AG10803 (cell line): ENCODE data around the gene OGFOD1.

ENCODE experiments used
- DNase-seq: peaks from one replicate; pipeline ENCODE4 v3.0.0; 2010; ENCODE audit warnings: low read depth
- H3K4me3 ChIP-seq: 2 replicates; pipeline ENCODE4 v1.5.1; 2011; ENCODE audit warnings: mild to moderate bottlenecking, low read length, control low read depth
- TF ChIP-seq, protein P1 (sequence below): conservative IDR thresholded peaks from 2 replicates; pipeline ENCODE4 v1.5.1; 2011; ENCODE audit warnings: mild to moderate bottlenecking, low read length, control low read depth, inconsistent platforms

The OGFOD1 gene

DNA sequence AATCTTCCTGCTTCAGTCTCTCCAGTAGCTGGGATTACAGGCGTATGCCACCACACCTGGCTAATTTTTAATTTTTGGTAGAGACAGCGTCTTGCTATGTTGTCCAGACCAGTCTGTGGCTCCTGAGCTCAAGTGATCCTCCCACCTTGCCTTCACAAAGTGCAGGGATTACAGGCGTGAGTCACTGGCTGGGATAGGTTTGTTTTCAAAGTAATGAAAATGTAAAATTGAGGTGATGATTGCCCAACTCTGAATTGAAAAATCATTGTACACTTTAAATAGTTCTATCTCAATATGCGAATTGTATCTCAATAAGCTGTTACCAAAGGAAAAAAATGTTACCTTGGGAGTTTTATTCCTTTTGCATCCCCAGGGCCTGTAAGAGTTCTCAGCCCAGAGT, 24.8 kb upstream of the OGFOD1 start:
- H3K4me3 ChIP-seq: no peak overlapping the region
- DNase-seq: no peak
- TF ChIP-seq, protein P1, sequence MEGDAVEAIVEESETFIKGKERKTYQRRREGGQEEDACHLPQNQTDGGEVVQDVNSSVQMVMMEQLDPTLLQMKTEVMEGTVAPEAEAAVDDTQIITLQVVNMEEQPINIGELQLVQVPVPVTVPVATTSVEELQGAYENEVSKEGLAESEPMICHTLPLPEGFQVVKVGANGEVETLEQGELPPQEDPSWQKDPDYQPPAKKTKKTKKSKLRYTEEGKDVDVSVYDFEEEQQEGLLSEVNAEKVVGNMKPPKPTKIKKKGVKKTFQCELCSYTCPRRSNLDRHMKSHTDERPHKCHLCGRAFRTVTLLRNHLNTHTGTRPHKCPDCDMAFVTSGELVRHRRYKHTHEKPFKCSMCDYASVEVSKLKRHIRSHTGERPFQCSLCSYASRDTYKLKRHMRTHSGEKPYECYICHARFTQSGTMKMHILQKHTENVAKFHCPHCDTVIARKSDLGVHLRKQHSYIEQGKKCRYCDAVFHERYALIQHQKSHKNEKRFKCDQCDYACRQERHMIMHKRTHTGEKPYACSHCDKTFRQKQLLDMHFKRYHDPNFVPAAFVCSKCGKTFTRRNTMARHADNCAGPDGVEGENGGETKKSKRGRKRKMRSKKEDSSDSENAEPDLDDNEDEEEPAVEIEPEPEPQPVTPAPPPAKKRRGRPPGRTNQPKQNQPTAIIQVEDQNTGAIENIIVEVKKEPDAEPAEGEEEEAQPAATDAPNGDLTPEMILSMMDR: no peak

DNA sequence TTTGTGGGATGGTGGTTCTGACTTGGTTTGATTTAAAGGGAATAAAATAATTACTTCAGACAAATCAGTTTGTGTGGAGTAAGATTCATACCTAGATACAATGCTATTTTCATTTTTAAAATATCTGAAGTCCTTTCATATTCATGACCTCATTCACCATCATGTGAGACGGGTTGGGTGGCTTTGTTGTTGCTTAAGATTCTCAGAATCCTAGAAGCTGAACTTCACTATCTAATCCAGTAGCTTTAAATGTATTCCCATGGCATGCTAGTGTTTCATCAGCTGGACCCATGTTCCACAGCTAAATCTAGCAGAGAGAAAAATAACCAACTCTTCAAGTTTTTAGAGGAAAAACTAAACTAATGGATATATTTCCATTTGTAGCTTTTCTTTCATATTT, 23.3 kb upstream of the OGFOD1 start:
- no peak overlapping the region for H3K4me3 ChIP-seq
- TF ChIP-seq, protein P1: no peak
- DNase-seq: peak; percentile 3

DNA sequence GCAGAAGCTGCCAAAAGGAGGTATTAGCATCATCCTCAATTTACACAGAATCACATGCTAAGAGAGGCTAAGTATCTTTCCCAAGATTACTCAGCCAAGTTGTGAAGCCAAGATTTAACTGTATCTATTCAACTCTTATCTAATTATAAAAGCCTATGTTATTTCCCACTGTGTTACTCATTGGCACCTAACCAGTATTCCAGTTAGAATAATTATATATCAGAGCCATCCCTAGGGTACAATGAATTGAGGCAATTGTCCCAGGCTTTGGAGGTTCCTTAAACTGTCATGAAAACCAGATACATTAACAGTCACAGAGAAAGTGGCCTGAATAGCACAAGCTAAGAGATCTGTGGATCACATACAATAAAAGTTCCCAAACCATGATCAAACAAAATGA, 15.1 kb upstream of the OGFOD1 start:
- TF ChIP-seq, protein P1: no peak
- H3K4me3 ChIP-seq: no peak overlapping the region
- DNase-seq: no peak

DNA sequence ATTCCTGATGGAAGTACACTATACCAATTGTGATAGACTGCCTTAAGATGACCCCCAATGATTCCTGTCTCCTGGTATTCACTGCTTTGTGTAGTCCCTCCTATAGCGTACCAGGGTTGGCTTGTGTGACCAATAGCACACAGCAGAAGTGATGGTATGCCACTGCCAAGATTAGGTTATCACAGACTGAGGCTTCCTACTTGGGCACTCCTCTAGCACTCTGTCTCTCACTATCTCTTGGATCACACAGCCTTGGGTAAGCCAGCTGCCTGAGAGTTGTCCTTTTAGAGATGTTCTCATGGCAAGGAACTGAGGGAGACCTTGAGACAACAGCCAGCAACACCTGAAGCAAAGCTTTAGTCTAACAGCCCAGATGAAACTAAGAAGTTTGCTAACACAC, 13.3 kb upstream of the OGFOD1 start:
- no peak for DNase-seq
- H3K4me3 ChIP-seq: no peak overlapping the region
- TF ChIP-seq, protein P1: no peak

DNA sequence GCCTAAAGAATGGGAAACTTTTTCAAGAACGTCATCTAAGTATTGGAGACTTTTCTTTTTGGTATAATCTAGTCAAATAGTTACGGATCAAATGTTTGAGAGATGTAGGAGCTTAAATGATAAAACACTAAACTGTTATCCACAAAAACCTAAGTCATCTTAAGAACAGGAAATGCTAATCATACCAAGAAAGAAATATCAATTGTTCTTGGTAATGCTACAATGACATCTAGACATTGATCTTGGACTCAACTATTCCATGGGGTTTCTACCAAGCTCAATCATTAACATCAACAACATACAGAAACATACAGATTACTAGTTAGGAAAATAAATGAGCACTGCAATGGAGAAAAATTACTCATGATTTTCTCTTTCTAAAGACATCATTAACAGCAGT, 4.1 kb upstream of the OGFOD1 start:
- DNase-seq: no peak
- TF ChIP-seq, protein P1: no peak
- no peak overlapping the region for H3K4me3 ChIP-seq

DNA sequence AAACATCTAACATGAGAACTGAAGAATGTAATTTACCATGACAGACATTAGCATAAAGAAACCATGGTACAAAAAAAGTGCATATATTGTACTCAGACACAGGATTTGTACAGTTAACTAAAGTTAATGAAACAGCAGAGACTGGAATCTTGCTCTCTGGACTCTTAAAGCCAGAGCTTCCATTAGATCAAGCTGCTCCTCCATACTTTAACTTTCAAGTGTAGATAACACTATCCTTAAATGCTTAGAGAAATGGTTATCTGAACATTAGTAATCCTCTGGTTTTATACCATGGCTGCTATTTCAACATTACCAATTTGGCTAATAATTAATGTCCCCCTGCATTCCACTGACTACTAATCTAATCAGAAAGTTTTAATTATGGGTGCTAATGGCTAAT, 3.3 kb upstream of the OGFOD1 start:
- DNase-seq: no peak
- TF ChIP-seq, protein P1: no peak
- no peak overlapping the region for H3K4me3 ChIP-seq

DNA sequence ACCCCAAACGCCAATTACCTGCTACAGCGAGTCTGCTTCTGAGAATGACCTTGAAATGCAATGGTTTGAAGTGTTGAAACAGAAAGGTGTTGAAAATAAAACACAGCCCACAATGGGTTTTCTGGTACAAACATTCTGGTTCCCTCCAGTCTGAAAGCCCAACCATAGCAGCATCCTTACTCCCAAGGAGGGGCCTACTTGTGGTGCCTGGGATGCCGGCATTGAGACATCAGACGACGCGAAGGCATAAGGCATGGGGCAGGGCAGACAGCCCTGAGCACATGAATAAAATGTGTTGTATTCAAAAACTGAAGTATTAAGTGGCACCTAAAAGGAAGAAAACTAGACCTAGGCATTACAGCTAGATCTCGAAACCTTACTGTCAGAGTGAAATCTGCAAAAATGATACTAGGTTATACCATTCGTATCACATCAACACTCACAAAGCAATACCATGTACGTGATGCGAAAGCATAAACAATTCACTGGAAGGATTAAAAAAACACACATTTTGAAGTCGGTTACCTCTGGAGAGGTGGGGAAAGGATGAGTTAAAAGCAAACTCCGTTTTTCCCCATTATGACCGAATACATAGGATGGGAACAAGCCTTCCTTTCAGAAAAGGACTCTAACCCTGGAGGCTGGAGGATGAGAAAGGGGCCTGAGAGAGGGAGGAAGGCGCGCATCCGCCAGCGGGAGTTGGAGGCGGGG, 924 bp upstream of the OGFOD1 start:
- peak overlapping the region; percentile 81 for H3K4me3 ChIP-seq
- TF ChIP-seq, protein P1: no peak
- DNase-seq: peak; percentile 15
